Neural cell (in vitro differentiated cells): Measurements from ENCODE around the gene JAZF1. TPM values are rescaled to one million over a fixed set of nuclear protein-coding genes. Genes with fewer than 3 reads are reported as not detected.

Source experiments
- H2AFZ ChIP-seq: fragments of 200-600, 300-800 bp; sonication (generic), shearing (Covaris generic); 2 replicates; pipeline ENCODE4 v1.6.0; 2014; ENCODE audit warnings: low read depth, mild to moderate bottlenecking, antibody characterized with exemption, low read length, moderate library complexity
- H3F3A ChIP-seq: fragments of 200-600 bp; shearing (Covaris generic); 2 replicates; pipeline ENCODE4 v1.6.1; 2016; ENCODE audit warnings: mild to moderate bottlenecking, moderate library complexity, mixed read lengths, antibody characterized with exemption, low read length; ENCODE audit not compliant: insufficient read depth, poor library complexity, severe bottlenecking
- H3K27ac ChIP-seq: fragments of 200-600, 300-800 bp; sonication (generic), shearing (Covaris generic); 2 replicates; pipeline ENCODE4 v1.5.1; 2014; ENCODE audit warnings: mild to moderate bottlenecking, low read length, moderate library complexity
- H3K27me3 ChIP-seq: fragments of 300-800, 200-600 bp; sonication (generic), shearing (Covaris generic); 2 replicates; pipeline ENCODE4 v1.6.0; 2014; ENCODE audit warnings: mild to moderate bottlenecking, low read depth, low read length, moderate library complexity; ENCODE audit not compliant: insufficient read depth
- H3K36me3 ChIP-seq: fragments of 300-800, 200-600 bp; sonication (generic), shearing (Covaris generic); 2 replicates; pipeline ENCODE4 v1.5.1; 2014; ENCODE audit warnings: mild to moderate bottlenecking, antibody characterized with exemption, low read length, moderate library complexity; ENCODE audit not compliant: insufficient read depth
- H3K4me2 ChIP-seq: fragments of 300-800, 200-600 bp; sonication (generic), shearing (Covaris generic); 2 replicates; pipeline ENCODE4 v1.6.0; 2014; ENCODE audit warnings: mild to moderate bottlenecking, low read length
- H3K4me3 ChIP-seq: fragments of 300-800, 200-600 bp; sonication (generic), shearing (Covaris generic); 2 replicates; pipeline ENCODE4 v1.5.1; 2014; ENCODE audit warnings: mild to moderate bottlenecking, low read length, moderate library complexity
- H3K79me2 ChIP-seq: fragments of 200-600 bp; shearing (Covaris generic); replicated peaks from 2 replicates; pipeline ENCODE4 v1.6.0; 2014; ENCODE audit warnings: mild to moderate bottlenecking, low read length, moderate library complexity; ENCODE audit not compliant: insufficient read depth
- H3K9ac ChIP-seq: fragments of 300-800, 200-600 bp; sonication (generic), shearing (Covaris generic); 2 replicates; pipeline ENCODE4 v1.6.1; 2016; ENCODE audit warnings: mild to moderate bottlenecking, low read length, mixed read lengths
- H3K9me2 ChIP-seq: fragments of 200-600 bp; shearing (Covaris generic); 2 replicates; pipeline ENCODE4 v1.6.1; 2016; ENCODE audit warnings: mild to moderate bottlenecking, low read length, mixed read lengths; ENCODE audit not compliant: insufficient read depth
- H3K9me3 ChIP-seq: fragments of 200-600, 300-800 bp; sonication (generic), shearing (Covaris generic); 2 replicates; pipeline ENCODE4 v1.6.1; 2016; ENCODE audit warnings: mild to moderate bottlenecking, mixed run types, low read length, moderate library complexity, mixed read lengths
- H4K20me1 ChIP-seq: fragments of 200-600 bp; shearing (Covaris generic); 2 replicates; pipeline ENCODE4 v1.6.1; 2016; ENCODE audit warnings: mild to moderate bottlenecking, mixed run types; ENCODE audit not compliant: insufficient read depth
- EP300 ChIP-seq: fragments of 450-650 bp; conservative IDR thresholded peaks from 2 replicates; pipeline ENCODE4 v1.6.1; 2014; ENCODE audit warnings: antibody characterized with exemption, mild to moderate bottlenecking, moderate library complexity; ENCODE audit not compliant: poor library complexity, severe bottlenecking
- EZH2 ChIP-seq: fragments of 200-600, 300-800 bp; shearing (Covaris generic), sonication (generic); IDR thresholded peaks from 2 replicates; pipeline ENCODE4 v1.6.1; 2014; ENCODE audit warnings: antibody characterized with exemption, low read length, borderline replicate concordance, mild to moderate bottlenecking; ENCODE audit not compliant: insufficient read depth, poor library complexity, severe bottlenecking
- MXI1 ChIP-seq: fragments of 450-650 bp; conservative IDR thresholded peaks from 2 replicates; pipeline ENCODE4 v1.6.1; 2014; ENCODE audit warnings: antibody characterized with exemption, mild to moderate bottlenecking; ENCODE audit not compliant: poor library complexity, severe bottlenecking
- POLR2AphosphoS5 ChIP-seq: IDR thresholded peaks from 2 replicates; pipeline ENCODE4 v1.6.1; 2012
- RAD21 ChIP-seq: fragments of 450-650 bp; conservative IDR thresholded peaks from 2 replicates; pipeline ENCODE4 v1.6.1; 2014; ENCODE audit warnings: antibody characterized with exemption, mild to moderate bottlenecking, moderate library complexity
- SMC3 ChIP-seq: fragments of 450-650 bp; conservative IDR thresholded peaks from 2 replicates; pipeline ENCODE4 v1.6.1; 2014; ENCODE audit warnings: antibody characterized with exemption, mild to moderate bottlenecking, moderate library complexity; ENCODE audit not compliant: poor library complexity
- TAF1 ChIP-seq: IDR thresholded peaks from 2 replicates; pipeline ENCODE4 v1.6.1; 2012; ENCODE audit warnings: low read depth
- polyA plus RNA-seq: library from polyadenylated mRNA; depleted of rRNA; stranded (reverse); fragments of >200 nt; gene quantifications from 2 replicates; pipeline ENCODE4 v1.2.3, GENCODE V29; 2014
- TF ChIP-seq, protein P1 (sequence below): fragments of 450-650 bp; IDR thresholded peaks from 2 replicates; pipeline ENCODE4 v1.5.1; 2014; ENCODE audit warnings: antibody characterized with exemption, mild to moderate bottlenecking, moderate library complexity; ENCODE audit not compliant: poor library complexity, severe bottlenecking
- TF ChIP-seq, protein P2 (sequence below): IDR thresholded peaks from 2 replicates; pipeline ENCODE4 v1.6.1; 2012; ENCODE audit warnings: borderline replicate concordance

The JAZF1 gene
- polyA plus RNA-seq, 1 donor from 2014 or later: 29.5 TPM

DNA sequence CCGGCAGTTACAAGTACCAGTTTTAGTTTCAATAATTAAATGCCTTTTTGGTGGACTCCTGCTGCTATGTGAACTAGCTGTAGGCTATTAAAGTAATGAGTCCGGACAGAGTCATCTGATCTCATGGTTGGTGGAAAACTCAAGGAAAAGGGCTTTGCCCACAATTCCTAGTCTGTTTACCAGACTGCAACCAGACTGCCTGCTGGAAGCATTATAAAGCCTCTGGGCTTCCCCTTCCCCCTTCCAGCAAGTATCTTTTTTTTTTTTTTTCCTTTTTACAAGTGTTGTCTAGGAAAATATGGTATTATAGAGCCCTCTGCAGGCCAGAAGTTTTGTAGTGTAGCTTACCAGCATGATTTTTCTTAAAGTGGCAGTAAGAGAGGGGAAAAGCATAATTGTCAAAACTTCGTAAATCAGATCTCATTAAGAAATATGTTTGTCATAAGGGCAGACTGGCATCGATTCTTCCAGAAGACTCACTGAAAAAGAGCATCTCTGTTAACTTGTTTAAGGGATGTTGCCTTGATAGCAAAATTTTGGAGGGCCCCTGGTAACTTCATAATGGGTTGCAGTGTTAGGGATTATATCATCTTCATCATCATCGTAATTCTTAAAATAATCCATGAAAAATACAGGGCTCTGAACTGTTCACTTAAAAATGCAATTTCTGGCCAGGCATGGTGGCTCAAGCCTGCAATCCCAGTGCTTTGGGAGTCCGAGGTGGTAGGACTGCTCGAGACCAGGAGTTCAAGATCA, 259.3 kb downstream of the JAZF1 start:
- peak; percentile 84 for TF ChIP-seq SMC3
- TF ChIP-seq, protein P1, sequence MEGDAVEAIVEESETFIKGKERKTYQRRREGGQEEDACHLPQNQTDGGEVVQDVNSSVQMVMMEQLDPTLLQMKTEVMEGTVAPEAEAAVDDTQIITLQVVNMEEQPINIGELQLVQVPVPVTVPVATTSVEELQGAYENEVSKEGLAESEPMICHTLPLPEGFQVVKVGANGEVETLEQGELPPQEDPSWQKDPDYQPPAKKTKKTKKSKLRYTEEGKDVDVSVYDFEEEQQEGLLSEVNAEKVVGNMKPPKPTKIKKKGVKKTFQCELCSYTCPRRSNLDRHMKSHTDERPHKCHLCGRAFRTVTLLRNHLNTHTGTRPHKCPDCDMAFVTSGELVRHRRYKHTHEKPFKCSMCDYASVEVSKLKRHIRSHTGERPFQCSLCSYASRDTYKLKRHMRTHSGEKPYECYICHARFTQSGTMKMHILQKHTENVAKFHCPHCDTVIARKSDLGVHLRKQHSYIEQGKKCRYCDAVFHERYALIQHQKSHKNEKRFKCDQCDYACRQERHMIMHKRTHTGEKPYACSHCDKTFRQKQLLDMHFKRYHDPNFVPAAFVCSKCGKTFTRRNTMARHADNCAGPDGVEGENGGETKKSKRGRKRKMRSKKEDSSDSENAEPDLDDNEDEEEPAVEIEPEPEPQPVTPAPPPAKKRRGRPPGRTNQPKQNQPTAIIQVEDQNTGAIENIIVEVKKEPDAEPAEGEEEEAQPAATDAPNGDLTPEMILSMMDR: peak; percentile 82
- no peak for TF ChIP-seq MXI1
- peak; percentile 86 for TF ChIP-seq RAD21
- Histone ChIP-seq H3K9me2 (no peaks in the 10 kb centered on the region), H3K27ac (no peak overlapping the region), H3K36me3 (no peaks in the 10 kb centered on the region), H3K4me3 (no peak overlapping the region), H3F3A (no peaks in the 10 kb centered on the region), H2AFZ (no peak overlapping the region), H3K79me2 (no peaks in the 10 kb centered on the region), H3K27me3 (no peaks in the 10 kb centered on the region), H3K9me3 (peaks cover 4% of the 10 kb centered on the region), H3K4me2 (no peak overlapping the region), H3K9ac (no peak overlapping the region), H4K20me1 (no peaks in the 10 kb centered on the region)

DNA sequence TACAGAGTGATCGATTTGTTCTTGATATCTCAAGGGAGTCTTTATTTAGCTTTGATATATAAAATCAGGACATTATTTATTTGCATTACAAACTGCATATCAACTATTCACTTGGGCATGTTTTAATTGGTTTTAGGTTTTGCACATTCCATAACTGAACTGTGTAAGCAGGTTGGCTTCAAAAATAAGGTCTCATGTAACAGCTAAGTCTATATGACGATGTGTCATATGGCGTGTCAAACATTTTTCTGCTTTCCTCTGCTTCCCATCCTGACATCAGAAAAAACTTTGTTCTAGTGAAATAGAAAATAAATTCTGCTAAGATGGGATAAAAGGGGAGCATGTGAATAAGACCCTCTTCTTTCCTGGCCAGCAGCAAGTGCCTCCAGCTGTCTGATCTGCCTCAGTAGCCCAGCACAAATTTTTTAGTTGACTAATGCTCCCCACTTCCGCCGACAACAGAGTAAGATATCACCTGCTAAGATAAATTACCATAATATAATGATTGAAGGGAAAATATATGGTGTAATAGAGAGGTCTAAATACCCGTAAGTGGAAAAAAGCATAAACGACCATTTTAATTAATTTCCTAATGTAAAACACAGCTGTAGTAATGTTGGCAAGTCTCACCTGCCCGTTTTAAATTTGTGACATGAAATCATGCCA, 260.2 kb downstream of the JAZF1 start:
- H3K36me3 ChIP-seq: no peaks in the 10 kb centered on the region
- H2AFZ ChIP-seq: no peak overlapping the region
- no peaks in the 10 kb centered on the region for H3K79me2 ChIP-seq
- TF ChIP-seq, protein P1: no peak
- TF ChIP-seq SMC3: no peak
- no peak for TF ChIP-seq MXI1
- no peak for TF ChIP-seq EP300
- TF ChIP-seq, protein P2, sequence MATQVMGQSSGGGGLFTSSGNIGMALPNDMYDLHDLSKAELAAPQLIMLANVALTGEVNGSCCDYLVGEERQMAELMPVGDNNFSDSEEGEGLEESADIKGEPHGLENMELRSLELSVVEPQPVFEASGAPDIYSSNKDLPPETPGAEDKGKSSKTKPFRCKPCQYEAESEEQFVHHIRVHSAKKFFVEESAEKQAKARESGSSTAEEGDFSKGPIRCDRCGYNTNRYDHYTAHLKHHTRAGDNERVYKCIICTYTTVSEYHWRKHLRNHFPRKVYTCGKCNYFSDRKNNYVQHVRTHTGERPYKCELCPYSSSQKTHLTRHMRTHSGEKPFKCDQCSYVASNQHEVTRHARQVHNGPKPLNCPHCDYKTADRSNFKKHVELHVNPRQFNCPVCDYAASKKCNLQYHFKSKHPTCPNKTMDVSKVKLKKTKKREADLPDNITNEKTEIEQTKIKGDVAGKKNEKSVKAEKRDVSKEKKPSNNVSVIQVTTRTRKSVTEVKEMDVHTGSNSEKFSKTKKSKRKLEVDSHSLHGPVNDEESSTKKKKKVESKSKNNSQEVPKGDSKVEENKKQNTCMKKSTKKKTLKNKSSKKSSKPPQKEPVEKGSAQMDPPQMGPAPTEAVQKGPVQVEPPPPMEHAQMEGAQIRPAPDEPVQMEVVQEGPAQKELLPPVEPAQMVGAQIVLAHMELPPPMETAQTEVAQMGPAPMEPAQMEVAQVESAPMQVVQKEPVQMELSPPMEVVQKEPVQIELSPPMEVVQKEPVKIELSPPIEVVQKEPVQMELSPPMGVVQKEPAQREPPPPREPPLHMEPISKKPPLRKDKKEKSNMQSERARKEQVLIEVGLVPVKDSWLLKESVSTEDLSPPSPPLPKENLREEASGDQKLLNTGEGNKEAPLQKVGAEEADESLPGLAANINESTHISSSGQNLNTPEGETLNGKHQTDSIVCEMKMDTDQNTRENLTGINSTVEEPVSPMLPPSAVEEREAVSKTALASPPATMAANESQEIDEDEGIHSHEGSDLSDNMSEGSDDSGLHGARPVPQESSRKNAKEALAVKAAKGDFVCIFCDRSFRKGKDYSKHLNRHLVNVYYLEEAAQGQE: no peak
- no peak for TF ChIP-seq POLR2AphosphoS5
- TF ChIP-seq TAF1: no peak
- no peak for TF ChIP-seq EZH2
- TF ChIP-seq RAD21: no peak
- H3K9me2 ChIP-seq: no peaks in the 10 kb centered on the region
- H3K4me3 ChIP-seq: no peak overlapping the region
- H3K9me3 ChIP-seq: peaks cover 4% of the 10 kb centered on the region
- no peaks in the 10 kb centered on the region for H3K27me3 ChIP-seq
- no peaks in the 10 kb centered on the region for H3F3A ChIP-seq
- H3K9ac ChIP-seq: no peak overlapping the region
- no peak overlapping the region for H3K4me2 ChIP-seq
- H4K20me1 ChIP-seq: no peaks in the 10 kb centered on the region
- H3K27ac ChIP-seq: no peak overlapping the region
